Stimulated activated CD8-positive, alpha-beta memory T cell treated with anti-CD3 and anti-CD28 coated beads, Interleukin-4, amount 100 ng/mL, for 4 hours (primary cell): ENCODE results near the gene HERPUD2.
"Not testable (repeated sequence)": the region's sequence is repeated elsewhere in the genome, so short reads cannot be mapped to it uniquely, and the experiment has no call there.

Source experiments
- DNase-seq, 2 donors: peaks; one replicate each; pipeline ENCODE4 v3.0.0-alpha.2; 2020; ENCODE audit warnings: low read depth in 2 of 2, low spot score in 1 of 2

HERPUD2 gene

DNA sequence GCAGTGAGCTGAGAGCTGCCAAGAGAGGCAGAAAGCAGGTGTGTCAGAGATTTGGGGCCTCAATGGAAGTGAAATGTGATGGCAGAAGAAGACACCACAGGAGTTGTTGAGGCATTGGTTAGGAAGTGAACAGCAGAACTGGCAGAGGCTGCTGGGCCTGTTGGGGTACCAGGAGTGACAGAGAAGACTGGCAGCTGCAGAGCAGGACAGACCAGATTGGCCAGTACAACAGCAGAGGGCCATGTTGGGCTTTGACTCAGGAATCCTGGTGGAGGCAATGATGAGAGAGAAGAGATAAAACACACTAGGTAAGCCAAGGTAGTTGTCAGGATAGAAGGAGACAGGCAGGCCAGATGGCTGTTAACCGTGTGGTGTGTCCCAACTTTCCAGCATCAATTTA is 19.9 kb upstream of the HERPUD2 start:
- no peak for DNase-seq

DNA sequence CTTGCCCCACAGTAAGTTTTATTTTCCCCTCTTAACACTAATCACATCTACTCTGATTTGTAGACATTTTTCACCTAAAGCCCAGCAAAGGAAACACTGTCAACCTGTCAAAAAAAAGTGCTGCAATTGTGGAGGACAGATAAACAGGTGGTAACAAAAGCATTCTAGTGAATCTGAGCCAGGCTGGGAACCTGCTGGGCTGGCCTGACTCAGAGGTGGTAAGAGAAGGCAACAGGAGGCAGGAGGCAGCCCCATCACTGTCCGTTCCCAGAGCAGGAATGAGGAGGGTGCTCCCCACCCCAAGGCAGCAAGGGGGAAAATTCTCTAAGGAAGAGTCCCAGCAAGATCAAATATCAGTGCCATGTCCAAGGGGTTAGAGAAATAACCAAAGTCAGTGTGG is 19.5 kb upstream of the HERPUD2 start:
- no peak for DNase-seq

DNA sequence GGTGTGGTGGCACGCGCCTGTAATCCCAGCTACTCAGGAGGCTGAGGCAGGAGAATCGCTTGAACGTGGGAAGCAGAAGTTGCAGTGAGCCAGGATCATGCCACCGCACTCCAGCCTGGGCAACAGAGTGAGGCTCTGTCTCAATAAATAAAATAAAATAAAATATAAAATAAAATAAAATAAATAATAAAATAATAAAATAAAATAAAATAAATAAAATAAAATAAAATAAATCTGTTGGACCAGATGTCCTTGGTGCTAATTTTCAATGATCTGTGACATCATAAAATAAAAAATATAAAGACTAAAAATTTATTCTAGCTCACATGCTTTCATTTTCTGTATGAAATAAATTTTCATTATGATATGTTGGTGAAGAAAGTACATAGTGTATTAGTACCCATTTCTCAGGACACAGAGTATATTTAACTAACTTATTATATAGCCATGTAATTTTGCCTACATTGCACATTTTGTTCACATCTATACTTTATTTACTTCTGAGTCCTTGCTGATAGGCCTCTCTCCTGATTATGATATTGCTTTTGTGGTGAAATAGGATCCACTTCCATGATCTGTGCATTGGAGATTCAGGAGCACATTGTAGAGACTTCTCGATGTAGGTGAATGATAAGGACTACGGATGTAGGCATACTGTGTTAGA is 17.8 kb upstream of the HERPUD2 start:
- no peak for DNase-seq

DNA sequence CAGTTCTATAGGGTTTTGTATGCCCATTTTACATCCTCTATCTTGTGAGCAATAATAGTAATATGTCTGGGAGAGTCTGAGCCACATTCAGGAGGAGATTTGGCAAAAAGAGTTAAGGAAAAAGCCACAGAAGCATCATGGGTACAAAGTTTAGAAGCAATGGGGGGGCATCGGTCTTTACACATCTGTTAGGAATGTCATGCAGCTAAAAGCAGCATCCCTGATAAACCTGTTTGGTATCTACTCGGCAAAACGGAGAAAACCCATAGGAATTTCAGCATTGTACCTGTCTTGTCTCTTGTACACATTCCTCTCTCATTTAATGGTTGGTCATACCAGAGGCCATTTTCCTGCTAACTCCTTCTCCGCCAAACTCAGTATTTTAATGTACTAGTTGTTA is 12.5 kb upstream of the HERPUD2 start:
- DNase-seq, result no peak

DNA sequence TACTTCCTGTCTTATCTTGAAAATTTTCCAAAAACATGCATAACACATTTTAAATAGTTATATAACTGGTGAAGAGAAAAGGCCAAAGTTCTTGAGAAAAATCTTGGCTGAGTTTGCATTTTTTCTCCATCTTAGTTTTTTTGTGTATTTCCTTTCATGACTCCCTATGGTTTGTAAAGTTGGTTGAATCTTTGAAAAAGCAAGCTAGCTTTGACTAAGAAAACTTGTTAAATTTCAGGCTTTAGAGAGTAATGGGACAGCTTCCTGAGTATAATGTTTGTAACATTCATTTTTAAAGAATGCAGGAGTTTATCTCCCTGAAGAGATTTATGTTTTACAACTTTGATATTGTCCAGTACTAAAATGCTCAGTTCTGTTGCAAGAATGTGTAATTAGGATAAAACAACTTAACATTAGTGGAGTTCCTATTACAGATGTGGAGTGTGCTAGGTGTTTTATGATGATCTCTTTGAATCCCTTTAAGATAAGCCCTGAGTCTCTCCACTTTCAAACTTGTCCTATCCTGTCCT is 11.1 kb upstream of the HERPUD2 start:
- no peak for DNase-seq

DNA sequence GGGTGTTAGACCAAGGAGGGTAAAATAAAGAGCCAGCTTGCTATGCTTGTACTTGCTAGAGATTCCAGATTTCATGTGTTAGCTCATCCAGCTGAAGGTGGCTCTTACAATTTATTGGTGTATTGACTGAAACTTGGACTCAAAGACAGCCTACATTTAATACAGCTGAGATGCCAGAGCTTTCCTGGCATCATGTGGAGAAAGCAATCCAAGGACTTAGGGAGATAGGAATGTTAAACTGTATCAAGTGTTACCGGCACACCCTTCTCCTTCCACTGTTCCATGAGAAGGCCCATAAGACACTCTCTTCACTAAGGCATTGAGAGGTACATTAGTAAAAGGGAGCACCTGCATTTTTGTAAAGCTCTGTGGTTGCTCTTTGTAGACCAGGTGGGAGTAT is 9.3 kb upstream of the HERPUD2 start:
- no peak for DNase-seq

DNA sequence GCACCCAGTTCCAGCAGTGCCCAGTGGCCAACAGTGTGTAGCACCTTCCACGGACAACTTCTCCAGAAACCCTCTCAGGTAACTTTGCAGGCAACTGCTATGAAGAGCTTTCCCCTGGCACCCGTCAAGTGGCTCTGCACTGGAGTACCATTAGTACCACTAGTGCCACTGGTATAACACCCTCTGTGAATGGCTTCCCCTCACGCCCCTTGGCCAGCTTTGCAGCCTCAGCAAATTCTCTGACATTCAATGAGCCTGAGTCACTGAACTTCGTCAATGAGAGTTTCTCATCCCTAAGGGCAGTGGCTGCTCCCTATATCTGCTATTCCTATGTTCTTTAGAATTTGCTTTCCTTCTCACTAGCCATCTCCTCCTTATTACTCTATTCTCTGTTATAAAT is 7.6 kb upstream of the HERPUD2 start:
- DNase-seq, result no peak

DNA sequence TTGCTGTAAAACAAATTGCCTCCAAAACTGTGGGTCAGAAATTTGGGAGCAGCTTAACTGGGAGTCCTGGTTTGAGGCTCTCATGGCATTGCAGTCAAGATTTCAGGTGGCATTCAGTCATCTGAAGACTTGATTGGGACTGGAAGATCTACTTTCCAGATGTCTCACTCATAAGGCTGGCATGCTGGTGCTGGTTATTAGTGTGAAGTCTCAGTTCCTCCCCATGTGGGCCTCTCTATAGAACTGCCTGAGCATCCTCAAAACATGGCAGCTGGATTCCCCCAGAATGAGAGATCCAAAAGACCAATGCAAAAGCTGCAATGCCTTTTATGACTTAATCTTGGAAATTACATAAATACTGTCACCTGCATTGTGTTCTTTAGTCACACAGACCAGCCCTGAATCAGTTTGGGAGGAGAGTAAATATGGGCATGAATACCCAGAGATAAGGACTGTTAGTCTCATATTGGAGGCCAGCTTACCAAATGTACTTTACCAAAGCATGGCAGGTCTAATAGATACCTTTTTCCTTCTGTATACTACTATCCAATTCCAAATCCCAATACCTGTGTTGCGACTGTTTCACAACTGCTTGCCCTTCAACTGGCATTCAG is 6.5 kb upstream of the HERPUD2 start:
- DNase-seq, result no peak

DNA sequence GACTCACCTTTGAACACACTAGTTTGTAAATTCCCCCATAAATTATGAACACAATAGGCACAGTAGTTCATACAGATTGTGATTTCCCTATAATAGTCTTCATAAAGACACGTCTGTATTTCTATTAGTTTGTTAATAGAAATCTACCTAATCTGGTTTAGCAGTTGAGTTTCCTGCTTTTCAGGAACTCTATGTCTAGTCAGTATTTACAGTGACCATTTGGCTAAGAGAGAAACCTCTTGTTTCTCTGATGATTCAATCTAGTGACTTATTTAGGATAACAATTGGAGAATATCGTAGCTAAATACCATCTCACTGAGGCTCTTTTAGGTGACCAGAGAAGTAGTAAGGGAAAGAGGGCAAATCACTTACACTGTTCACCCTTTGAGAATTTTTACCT is 5.9 kb upstream of the HERPUD2 start:
- DNase-seq, result no peak

DNA sequence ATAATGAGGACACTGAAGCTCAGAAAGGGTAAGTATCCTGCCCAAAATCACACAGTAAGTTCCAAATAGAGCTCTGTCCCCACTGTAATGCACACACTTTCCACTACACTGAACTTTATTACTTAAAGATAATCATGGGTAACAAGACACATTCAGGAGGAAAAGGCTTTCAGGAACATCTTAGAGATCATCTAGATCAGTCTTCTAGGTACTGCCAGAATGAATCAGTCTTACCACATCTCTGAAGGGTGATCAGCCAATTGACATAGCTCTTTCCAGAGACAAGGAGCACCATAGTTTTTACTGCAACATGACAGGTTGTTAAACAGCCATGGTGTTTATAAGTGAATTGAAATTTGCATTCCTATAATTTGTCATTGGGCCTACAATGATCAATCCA is 5.4 kb upstream of the HERPUD2 start:
- DNase-seq, result no peak

DNA sequence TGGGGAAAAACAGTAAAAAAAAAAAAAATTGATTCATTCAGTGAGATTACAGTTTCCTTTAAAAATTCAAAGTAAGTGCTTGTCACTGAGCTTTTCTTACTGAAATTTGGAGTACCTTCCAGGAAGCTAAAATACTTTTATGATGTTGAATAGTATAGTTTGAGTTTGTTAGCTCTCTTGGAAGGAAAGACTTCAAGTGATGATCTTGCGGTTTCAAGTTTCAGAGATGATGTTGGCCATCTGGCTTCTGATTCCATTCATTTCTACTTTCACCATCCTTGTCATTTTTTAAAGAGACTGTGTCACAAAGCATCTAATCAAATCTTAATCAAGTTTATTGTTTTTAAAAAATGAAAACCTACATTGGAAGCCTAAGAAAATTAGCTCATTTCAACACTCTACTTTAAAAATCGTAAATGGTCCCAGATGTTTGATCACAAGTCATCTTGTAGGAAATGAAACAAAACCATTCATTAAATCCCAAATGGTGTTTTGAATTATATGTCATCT is 4.9 kb upstream of the HERPUD2 start:
- DNase-seq, result no peak

DNA sequence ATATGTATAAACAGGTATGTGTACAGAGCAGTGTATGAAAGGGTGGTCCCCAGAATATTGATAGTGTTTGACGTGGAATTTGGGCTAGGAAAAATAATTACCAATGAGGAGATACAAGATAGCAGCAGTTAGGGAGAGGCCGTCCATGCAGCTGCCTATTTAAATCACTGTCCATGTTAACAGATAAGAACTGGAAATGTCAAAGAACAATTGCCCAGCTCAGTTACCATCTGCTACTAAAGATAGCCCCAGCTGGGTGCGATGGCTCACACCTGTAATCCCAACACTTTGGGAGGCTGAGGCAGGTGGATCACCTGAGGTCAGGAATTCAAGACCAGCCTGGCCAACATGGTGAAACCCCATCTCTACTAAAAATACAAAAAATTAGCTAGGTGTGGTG is 3.4 kb upstream of the HERPUD2 start:
- DNase-seq, result not testable (repeated sequence)

DNA sequence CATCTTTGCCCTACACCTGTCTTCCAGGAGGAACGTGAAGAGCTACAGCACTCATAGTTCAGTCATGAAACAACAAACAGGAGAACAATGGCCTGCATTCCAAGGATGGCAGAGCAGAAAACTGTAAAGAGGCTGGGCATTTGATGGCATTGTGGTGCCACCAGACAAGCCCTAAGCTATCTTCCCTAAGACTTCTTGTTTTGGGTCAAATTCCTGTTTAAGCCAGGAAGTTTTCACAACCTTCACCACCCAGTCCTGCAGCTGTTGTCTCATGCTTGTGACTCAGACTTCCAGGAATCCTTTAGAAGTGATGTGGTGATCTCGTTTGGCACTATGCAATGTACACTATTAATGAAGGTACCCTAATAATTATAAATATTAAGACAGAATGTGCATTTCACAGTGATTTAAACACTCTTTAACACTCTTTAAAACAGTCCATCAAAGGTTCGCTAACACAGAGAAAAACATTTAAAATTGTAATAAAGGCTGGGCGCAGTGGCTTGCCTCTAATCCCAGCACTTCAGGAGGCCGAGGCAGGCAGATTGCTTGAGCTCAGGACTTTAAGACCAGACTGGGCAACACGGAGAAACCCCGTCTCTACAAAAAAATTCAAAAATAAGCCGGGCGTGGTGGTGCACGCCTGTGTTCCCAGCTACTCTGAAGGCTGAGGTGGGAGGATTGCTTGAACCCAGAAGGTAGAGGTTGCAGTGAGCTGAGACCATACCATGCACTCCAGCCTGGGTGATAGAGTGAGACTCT is 2.7 kb upstream of the HERPUD2 start:
- no peak for DNase-seq

DNA sequence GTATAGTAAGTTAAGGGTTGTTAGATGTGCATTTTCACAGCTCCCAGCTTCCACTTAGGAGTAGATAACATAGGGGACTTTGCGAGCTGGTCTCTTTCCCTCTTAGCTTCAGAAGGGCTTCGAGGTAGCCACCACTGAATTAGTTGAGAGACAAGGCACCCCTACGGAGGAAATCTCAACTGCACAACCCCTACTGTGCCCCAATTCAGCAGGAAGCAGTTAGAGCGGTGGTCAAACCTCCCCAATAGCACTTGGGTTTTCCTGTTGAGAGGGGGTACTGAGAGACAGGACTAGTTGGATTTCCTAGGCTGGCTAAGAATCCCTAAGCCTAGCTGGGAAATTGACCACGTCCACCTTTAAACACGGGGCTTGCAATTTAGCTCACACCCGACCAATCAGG is 1.1 kb upstream of the HERPUD2 start:
- no peak for DNase-seq

DNA sequence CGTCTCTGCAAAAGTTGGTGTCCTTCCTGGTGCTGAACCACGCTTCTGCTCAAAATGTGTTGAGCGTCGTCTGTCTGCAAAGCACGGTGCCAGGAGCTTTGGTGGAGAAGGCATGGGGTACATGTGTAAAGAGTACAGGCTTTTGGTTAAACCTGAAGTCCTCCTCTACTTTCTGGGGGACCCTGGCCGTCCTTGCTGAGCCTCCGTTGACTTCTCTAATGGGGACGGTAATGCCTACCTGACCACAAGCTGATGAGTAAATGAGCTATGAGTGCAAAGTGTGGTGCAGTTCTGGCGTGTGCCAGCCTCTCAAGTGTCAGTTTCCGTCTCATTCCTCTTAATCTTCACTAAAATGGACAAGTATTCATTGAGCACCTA is 527 bp upstream of the HERPUD2 start:
- DNase-seq, result no peak

DNA sequence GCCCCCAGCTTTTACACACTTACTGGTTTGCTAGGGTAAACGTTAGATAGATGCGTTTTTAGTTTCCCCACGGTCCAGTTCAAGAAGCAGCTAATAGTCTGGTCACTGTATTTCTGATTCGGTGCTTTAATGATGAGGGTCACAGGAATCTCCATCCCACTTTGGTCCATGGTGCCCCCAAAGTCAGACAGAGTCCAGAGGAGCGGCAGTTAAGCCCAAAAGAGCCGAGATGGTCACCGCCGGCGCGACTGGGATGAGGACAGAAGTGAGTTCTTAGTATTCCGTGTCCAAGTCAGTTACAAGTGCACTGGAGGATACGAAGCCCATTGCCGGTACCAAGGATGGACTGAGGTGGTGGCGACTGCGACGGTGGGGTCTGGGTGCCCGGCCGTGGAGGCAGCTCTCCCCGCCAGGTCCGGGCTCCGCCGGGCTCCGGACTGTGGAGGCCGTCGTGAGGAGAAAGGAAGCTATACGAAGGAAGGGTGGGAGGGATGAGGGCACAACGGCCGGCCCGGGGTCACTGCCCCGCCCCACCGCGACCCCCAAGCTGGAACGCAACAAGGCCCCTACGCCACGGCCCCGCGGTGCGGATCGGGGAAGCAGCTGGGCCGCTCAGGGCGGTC is 663 bp downstream of the HERPUD2 start:
- no peak for DNase-seq

DNA sequence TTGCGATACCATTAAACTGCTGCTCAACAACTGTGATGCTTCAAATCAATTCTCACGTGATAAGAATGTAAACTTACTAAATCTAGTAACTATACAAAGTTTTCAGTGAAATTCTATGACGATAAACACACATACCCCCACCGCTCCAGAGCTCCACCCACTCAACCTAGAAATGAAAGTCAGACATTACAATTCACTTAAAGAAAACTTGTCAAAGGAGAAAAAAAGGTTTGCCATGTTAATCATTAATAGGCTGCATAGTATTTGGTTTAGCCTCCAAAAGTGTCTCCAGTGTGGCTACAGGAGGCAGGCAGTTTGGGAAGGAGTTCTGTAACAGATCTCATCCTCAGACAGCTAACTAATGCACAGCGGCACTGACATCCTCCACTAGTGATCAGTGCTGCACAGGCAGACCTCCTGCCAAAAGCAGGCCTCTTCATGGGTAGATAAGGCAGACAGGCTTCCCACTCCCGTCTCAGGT is 3.1 kb downstream of the HERPUD2 start:
- no peak for DNase-seq

DNA sequence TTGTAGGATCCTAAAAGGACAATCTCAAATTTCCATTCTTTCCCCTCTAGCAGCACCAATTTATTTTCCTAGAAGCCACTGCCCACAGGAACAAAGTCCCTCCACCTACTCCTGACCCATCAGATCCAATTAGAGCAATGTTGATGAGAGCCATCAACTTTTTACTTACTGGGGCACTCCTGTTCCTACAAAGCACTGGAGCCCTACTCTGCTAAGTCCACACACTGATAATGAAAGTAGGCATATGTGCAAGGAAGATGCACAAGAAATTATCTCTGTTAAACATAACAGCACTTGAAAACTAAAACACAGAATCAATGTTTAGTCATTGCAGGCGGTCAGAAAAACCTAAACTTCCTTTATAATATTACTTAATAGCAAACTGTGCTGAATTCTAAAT is 3.6 kb downstream of the HERPUD2 start:
- DNase-seq, result no peak

DNA sequence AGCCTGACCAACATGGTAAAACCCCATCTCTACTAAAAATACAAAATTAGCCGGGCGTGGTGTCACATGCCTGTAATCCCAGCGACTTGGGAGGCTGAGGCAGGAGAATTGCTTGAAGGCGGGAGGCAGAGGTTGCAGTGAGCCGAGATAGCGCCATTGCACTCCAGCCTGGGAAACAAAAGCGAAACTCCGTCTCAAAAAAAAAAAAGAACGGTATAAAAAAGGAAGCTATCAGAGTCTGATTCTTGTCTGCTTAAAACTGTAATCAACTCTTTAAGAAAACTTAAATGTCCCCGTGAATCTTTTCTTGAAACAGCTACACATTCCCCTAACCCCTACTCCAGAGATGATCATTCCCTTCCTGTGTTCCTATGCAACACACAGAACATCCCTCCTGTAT is 4.3 kb downstream of the HERPUD2 start:
- DNase-seq, result not testable (repeated sequence)

DNA sequence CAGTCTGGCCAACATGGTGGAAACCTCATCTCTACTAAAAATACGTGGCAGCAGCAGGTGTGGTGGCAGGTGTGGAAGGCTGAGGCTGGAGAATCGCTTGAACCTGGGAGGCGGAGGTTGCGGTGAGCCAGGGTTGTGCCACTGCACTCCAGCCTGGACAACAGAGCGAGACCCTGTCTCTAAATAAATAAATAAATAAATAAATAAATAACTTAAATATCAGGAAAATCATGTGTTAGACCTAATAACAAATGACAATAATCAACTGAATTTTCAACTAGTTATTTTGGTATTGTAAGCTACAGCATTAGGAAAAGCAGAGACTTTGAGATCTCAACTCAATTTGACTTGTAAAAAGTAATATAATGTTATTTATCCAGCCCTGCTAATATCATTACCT is 9.2 kb downstream of the HERPUD2 start:
- DNase-seq, result no peak

DNA sequence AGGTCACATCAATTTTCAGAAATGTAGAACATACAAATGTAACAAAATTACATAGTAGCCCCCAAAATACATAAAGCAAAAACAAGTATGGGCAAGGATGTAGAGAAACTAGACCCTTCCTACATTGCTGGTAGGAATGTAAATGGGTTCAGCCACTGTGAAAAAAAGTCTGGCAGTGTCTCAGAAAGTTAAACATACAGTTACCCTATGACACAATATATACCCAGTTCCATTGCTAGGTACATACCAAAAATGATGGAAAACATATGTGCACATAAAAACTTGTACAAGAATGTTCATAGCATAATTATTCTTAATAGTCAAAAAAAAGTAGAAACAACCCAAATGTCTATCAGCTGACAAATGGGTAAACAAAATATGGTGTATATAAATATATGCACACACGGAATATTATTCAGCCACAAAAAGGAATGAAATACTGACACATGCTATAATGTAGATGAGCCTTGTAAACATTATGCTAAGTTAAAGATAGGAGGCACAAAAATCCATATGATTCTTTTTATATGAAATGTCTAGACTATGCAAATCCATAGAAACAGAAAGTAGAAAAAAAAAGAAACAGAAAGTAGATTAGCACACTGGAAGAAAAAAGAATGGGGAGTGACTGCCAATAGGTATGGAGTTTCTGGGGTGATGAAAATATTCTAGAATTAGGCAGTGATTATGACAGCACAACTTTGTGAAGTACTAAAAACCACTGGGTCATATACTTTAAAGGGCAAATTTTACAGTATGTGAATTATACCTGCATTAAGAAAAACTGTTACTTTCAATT is 13.5 kb downstream of the HERPUD2 start:
- no peak for DNase-seq
